EL (cell line): Measurements from ENCODE around the gene PNMA8C.
"Not testable (repeated sequence)": the region's sequence is repeated elsewhere in the genome, so short reads cannot be mapped to it uniquely, and the experiment has no call there.

Experiments used
- DNase-seq: peaks from one replicate; pipeline ENCODE4 v3.0.0-alpha.2; 2016

Gene PNMA8C

DNA sequence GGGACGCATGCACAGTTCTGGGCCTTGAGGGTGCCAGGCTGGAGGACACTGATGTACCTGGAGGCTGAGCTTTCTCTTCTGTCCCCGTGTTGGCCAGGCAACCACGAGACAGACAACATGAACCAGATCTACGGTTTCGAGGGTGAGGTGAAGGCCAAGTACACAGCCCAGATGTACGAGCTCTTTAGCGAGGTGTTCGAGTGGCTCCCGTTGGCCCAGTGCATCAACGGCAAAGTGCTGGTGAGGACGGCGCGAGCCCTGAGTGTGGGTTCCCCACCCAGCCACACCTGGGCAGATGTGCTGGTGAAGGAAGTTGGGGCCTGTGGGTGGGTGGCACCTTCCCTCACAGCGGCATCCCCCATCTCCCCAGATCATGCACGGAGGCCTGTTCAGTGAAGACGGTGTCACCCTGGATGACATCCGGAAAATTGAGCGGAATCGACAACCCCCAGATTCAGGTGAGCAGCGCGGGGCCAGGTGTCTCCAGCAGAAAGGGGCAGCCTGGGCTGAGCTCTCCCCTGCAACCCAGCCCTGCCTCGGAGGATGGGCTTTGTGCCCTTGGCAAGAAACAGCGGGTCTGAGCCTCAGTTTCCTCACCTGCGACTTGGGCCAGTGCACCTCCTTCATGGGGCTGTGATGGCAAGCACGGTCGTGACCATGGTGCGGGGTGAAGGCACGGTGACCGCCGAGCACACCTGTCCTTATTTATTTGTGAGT lies 41.6 kb downstream of the PNMA8C start:
- DNase-seq = no peak

- no peak for DNase-seq
Measured at GRCh38 chr19:46386151-46386550, 42.6 kb downstream of the PNMA8C start.

DNA sequence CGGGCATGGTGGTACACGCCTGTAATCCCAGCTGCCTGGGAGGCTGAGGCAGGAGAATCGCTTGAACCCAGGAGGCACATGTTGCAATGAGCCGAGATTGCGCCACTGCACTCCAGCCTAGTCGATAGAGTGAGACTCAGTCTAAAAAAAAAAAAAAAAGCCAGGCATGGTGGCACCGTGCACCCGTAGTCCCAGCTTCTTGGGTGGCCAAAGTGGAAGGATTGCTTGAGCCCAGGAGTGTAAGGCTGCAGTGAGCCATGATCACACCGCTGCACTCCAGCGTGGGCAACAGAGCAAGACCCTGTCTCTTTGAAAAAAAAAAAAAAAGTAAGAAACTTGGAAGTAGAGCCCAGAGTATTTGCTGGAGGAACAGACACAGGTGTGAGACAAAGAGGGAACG lies 43.1 kb downstream of the PNMA8C start:
- no peak for DNase-seq

GRCh38 chr19:46384396-46384795 lies 44.3 kb downstream of the PNMA8C start:
- DNase-seq = no peak

DNA sequence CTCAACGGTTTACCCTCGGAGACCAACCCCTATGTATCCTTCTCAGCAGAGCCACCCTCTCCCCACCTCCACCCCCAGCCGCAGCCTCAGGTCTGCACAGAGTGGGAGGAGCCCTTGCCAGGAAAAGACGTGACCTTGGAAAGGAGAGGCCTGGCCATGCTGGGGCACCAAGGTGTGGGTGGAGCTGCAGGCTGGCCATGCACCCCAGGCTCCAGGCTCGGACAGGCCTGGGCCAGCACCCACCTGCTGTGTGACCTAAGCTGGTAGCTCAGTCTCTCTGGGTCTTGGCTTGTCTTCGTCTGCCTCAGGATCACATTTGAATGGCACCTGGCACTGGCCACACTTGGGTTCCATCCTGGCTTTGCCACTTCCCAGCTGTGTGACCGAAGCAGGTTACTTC lies 44.9 kb downstream of the PNMA8C start:
- DNase-seq = no peak

DNA sequence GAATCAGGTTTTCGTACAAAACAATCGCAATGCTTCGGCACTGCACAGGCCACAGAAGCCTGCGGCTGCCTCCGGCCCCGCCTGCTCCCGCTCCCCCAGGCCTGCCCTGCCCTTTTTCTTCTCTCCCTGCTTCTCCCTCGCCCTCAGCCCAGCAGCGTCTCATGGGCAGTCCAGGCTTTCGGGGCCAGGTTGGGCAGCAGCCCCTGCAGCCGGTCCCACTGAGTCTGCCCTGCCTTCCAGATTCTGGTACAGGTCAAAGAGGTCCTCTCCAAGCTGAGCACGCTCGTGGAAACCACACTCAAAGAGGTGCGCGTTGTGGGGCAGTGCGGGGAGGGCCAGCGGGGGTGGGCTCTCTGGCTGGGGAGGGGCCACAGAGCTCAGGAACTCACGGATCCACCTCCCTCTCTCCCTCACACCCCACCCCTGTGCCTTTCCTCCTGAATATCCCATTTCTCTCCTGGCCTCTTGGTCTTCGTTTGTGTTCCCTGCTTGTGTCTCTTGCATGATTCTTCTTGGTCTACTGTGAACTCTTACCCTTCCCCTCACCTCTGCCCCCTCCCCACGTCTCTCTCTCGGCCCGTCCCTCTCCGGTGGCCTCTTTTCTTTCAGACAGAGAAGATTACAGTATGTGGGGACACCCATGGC lies 45.4 kb downstream of the PNMA8C start:
- no peak for DNase-seq

GRCh38 chr19:46381756-46382345 lies 46.9 kb downstream of the PNMA8C start:
- DNase-seq = no peak

DNA sequence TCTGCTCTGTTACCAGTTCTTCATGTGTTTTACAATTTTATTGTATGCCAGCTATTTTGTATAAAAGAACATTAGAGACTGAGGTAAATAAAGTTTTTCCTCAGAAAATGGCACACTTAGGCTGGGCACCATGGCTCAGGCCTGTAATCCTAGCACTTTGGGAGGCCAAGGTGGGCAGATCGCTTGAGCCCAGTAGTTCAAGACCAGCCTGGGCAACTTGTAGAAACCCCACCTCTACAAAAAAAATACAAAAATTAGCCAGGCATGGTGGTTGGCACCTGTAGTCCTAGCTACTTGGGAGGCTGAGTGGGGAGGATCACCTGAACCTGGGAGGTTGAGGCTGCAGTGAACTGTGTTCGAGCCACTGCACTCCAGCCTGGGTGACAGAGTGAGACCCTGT lies 47.4 kb downstream of the PNMA8C start:
- DNase-seq = no peak

DNA sequence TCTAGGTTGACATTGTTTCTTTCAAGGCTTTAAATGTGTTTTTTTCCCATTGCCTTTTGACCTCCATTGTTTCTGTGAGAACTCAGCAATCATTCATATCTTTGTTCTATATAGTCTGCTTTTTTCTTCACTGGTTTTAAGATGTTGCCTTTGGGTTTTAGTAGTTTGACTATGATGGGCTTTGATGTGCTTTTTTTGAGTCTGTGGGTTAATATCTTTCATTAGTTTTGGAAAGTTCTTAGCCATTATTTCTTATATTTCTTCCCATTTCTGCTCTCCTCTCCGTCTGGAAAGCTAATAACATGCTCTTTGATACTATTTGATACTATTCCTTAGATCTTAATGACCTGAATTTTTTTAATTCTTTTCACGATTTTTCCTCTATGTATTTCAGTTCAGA lies 48.0 kb downstream of the PNMA8C start:
- DNase-seq = no peak

GRCh38 chr19:46378268-46378667 lies 50.5 kb downstream of the PNMA8C start:
- peak; percentile 68 for DNase-seq

DNA sequence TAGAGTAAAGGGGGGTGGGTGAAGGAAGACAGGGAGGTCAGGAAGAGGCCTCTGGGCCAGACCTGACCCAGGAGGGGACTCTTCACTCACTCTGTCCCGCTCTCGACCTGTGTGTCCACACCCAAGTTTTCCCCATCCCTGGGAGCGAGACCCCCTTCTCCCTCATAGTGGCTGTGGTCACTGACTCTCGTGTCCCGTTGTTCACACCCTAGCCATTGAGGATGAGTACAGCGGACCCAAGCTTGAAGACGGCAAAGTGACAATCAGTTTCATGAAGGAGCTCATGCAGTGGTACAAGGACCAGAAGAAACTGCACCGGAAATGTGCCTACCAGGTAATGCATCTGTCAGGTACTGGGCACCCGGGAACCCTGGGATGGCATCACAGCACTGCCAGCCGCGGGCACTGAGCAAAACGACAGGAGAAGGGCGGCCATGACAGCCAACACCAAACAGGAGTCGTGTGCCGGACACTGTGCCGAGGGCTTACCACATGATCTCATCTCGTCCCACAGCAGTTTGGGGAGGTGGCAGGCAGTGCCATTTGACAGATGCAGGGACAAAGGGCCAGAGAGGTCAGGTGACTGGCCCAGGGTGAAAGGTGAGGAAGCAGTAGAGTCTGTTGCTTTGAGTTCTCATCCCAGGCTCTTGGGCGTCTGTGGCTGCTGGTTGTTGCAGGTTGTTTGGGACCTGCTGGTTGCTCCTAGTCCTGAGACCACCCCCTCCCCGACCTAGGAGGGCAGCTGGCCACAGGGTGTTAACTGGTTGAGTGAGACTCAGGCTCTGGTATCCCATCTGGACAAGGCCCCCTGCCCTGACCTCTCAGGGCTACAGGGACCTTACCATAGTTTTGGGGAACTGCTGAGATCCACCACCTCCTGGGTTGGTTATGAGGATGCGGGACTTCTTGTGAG lies 52.2 kb downstream of the PNMA8C start:
- no peak for DNase-seq

DNA sequence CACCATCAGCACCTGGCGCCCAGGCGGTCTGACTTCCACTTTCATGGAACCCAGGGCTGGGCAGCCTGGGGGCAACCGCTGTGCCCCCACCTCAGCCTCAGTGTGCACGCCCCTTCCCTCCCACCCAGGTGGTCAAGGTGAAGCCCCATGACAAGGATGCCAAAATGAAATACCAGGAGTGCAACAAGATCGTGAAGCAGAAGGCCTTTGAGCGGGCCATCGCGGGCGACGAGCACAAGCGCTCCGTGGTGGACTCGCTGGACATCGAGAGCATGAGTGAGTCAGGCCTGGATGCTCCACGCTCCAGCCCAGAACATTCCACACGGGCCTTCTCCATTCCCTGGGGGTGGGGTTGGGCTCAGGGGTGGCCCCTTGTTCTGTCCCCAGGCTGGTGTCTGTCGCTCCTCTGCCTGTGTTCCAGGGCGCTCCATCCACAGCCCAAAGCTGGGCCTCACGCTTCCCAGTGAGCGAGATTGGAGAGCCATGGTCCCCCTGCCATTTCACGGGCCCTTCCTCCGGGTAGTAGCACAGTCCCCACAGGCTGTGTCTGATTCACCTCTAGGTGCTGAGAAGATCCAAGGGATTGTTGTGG lies 53.2 kb downstream of the PNMA8C start:
- not testable (repeated sequence) for DNase-seq
